T-helper 17 cell (primary cell): Measurements from ENCODE around the gene TMEM143. TPM values are rescaled to one million over a fixed set of nuclear protein-coding genes. Genes with fewer than 3 reads are reported as not detected.
"Not testable (repeated sequence)": the region's sequence is repeated elsewhere in the genome, so short reads cannot be mapped to it uniquely, and the experiment has no call there.

Experiments used
- ATAC-seq: fragments of 150-1000 bp; cut with Tn5 transposase; 2 replicates; pipeline ENCODE4 v1.10.0; 2021; ENCODE audit warnings: mild to moderate bottlenecking, moderate library complexity
- DNase-seq, 3 donors: peaks; one replicate each; pipeline versions ENCODE4 v3.0.0 to v3.0.0-alpha.2; 2020 to 2021
- H3K9me3 ChIP-seq: one replicate; pipeline ENCODE4 v1.7.0; 2013; ENCODE audit warnings: low read length, mild to moderate bottlenecking; ENCODE audit not compliant: control insufficient read depth, poor library complexity, severe bottlenecking
- H3K27ac Mint-ChIP-seq: one replicate; pipeline ENCODE4 v1.8.0; 2022; ENCODE audit warnings: mild to moderate bottlenecking, moderate library complexity, mixed read lengths
- H3K27me3 Mint-ChIP-seq: one replicate; pipeline ENCODE4 v1.8.0; 2022; ENCODE audit warnings: mixed read lengths
- H3K36me3 Mint-ChIP-seq: one replicate; pipeline ENCODE4 v1.8.0; 2022; ENCODE audit warnings: low read depth, mixed read lengths
- H3K4me1 Mint-ChIP-seq: one replicate; pipeline ENCODE4 v1.8.0; 2022; ENCODE audit warnings: mild to moderate bottlenecking, mixed read lengths
- H3K4me3 Mint-ChIP-seq: one replicate; pipeline ENCODE4 v1.8.0; 2022; ENCODE audit warnings: mild to moderate bottlenecking, moderate library complexity, mixed read lengths
- total RNA-seq, 4 donors: library from RNA in 2 of 4; stranded (reverse) in 2 of 4; gene quantifications; one replicate each; pipeline ENCODE4 v1.2.3 and lab custom pipeline; 2022 to 2026

Gene TMEM143
- total RNA-seq, 2 donors from 2014 or later = 7.9 to 8.8 TPM

GRCh38 chr19:48381178-48381950 is 17.6 kb upstream of the TMEM143 start:
- ATAC-seq (no peak), DNase-seq (no peak)
- H3K27ac Mint-ChIP-seq = no peak overlapping the region
- H3K4me1 Mint-ChIP-seq = peaks cover 6% of the 10 kb centered on the region
- H3K9me3 ChIP-seq = no peaks in the 10 kb centered on the region
- no peaks in the 10 kb centered on the region for H3K27me3 Mint-ChIP-seq
- peaks cover 7% of the 10 kb centered on the region for H3K36me3 Mint-ChIP-seq
- no peak overlapping the region for H3K4me3 Mint-ChIP-seq

DNA sequence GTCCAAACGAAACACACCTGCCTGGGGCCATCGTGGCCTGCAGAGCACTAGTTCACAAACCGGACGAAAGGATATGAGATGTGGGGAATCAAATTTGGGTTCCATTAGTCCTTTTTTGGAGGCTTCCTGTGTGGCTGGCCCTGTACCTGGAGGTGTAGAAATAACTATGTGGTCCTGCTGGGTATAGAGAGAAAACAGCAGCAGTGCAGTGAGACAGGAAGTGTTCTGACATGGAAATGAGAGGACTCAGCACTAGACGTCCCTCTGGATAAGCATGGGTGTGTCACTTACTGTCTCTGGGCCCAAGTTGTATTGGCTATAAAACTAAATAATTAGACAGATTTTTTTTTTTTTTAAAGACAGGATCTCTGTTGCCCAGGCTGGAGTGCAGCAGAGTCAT is 15.3 kb upstream of the TMEM143 start:
- no peaks in the 10 kb centered on the region for H3K9me3 ChIP-seq
- H3K4me3 Mint-ChIP-seq = no peak overlapping the region
- peaks cover 2% of the 10 kb centered on the region for H3K4me1 Mint-ChIP-seq
- no peak overlapping the region for H3K27ac Mint-ChIP-seq
- no peaks in the 10 kb centered on the region for H3K27me3 Mint-ChIP-seq
- peaks cover 2% of the 10 kb centered on the region for H3K36me3 Mint-ChIP-seq
- no peak for ATAC-seq
- no peak for DNase-seq

GRCh38 chr19:48378194-48378570 is 14.4 kb upstream of the TMEM143 start:
- Mint-ChIP-seq H3K27ac (no peak overlapping the region), H3K4me3 (no peak overlapping the region), H3K4me1 (peaks cover 2% of the 10 kb centered on the region), H3K36me3 (no peaks in the 10 kb centered on the region), H3K27me3 (no peaks in the 10 kb centered on the region)
- no peaks in the 10 kb centered on the region for H3K9me3 ChIP-seq
- DNase-seq (no peak), ATAC-seq (no peak)

DNA sequence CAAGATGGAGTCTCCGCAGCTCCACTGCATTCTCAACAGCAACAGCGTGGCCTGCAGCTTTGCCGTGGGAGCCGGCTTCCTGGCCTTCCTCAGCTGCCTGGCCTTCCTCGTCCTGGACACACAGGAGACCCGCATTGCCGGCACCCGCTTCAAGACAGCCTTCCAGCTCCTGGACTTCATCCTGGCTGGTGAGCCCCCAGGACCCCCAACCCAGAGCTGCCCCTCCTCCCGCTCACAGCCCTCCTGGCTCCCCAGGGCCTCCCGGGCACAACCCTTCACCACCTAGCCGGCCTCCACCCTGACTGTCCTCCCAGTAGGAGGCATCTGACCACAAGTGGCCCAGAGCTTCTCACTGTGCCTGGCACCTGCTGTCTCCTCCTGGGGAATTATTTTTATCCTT is 9.8 kb upstream of the TMEM143 start:
- H3K36me3 Mint-ChIP-seq = no peaks in the 10 kb centered on the region
- no peak for ATAC-seq

GRCh38 chr19:48372904-48373303 is 9.2 kb upstream of the TMEM143 start:
- H3K36me3 Mint-ChIP-seq = no peaks in the 10 kb centered on the region
- peaks cover 2% of the 10 kb centered on the region for H3K4me1 Mint-ChIP-seq
- H3K9me3 ChIP-seq = no peaks in the 10 kb centered on the region
- H3K27me3 Mint-ChIP-seq = no peaks in the 10 kb centered on the region
- H3K4me3 Mint-ChIP-seq = no peak overlapping the region
- ATAC-seq (no peak), DNase-seq (no peak)
- H3K27ac Mint-ChIP-seq = peak overlapping the region; percentile 57

More for the DNA sequence above, 9.8 kb upstream of the TMEM143 start:
- no peak for DNase-seq
- Mint-ChIP-seq H3K4me1 (peaks cover 2% of the 10 kb centered on the region), H3K27ac (no peak overlapping the region), H3K4me3 (no peak overlapping the region), H3K27me3 (no peaks in the 10 kb centered on the region)
- no peaks in the 10 kb centered on the region for H3K9me3 ChIP-seq

DNA sequence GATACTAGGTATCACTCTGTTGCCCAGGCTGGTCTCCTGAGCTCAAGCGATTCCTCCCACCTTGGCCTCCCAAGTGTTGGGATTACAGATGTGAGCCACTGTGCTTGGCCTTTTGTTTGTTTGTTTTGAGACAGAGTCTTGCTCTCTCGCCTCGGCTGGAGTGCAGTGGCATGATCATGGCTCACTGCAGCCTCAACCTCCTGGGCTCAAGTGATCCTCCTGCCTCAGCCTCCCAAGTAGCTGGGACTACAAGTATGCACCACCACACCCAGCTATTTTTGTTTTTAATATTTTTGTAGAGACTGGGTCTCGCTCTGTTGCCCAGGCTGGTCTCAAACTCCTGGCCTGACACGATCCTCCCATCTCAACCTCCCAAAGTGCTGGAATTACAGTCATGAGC is 8.0 kb upstream of the TMEM143 start:
- H3K27ac Mint-ChIP-seq = peak overlapping the region; percentile 11
- not testable (repeated sequence) for H3K4me3 Mint-ChIP-seq, H3K36me3 Mint-ChIP-seq, H3K4me1 Mint-ChIP-seq, H3K27me3 Mint-ChIP-seq, ATAC-seq, H3K9me3 ChIP-seq, DNase-seq

DNA sequence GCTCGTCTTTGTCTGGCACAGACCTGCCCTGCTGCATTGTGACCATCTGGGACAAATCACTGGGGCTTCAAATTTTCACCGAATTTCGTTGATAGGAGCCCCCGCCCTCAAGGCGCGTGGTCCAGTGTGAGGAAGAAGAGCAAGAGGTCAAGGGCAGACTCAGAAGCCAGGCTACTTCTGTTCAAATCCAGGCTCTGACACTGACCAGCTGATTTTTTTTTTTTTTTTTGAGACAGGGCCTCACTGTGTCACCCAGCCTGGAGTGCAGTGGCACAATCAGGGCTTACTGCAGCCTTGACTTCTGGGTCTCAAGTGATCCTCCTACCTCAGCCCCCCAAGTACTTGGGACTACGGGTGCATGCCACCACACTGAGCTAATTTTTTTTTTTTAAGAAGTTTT is 7.6 kb upstream of the TMEM143 start:
- ATAC-seq = no peak
- H3K9me3 ChIP-seq = no peaks in the 10 kb centered on the region
- Mint-ChIP-seq H3K27me3 (no peaks in the 10 kb centered on the region), H3K4me3 (no peak overlapping the region), H3K4me1 (no peaks in the 10 kb centered on the region), H3K36me3 (no peaks in the 10 kb centered on the region), H3K27ac (no peak overlapping the region)
- DNase-seq = no peak

- DNase-seq (no peak), ATAC-seq (no peak)
- H3K9me3 ChIP-seq = no peaks in the 10 kb centered on the region
- Mint-ChIP-seq H3K27me3 (no peaks in the 10 kb centered on the region), H3K4me3 (no peak overlapping the region), H3K27ac (no peak overlapping the region), H3K4me1 (no peaks in the 10 kb centered on the region), H3K36me3 (no peaks in the 10 kb centered on the region)
Observed at GRCh38 chr19:48370955-48371354, 7.2 kb upstream of the TMEM143 start.

- no peaks in the 10 kb centered on the region for H3K27me3 Mint-ChIP-seq
- ATAC-seq (no peak), DNase-seq (no peak)
- H3K9me3 ChIP-seq = no peaks in the 10 kb centered on the region
- peaks cover 2% of the 10 kb centered on the region for H3K4me1 Mint-ChIP-seq
- H3K27ac Mint-ChIP-seq = no peak overlapping the region
- no peak overlapping the region for H3K4me3 Mint-ChIP-seq
- H3K36me3 Mint-ChIP-seq = no peaks in the 10 kb centered on the region
Observed at GRCh38 chr19:48368936-48369335, 5.2 kb upstream of the TMEM143 start.

GRCh38 chr19:48367855-48368254 is 4.1 kb upstream of the TMEM143 start:
- no peak for DNase-seq
- Mint-ChIP-seq H3K4me3 (no peak overlapping the region), H3K4me1 (peaks cover 7% of the 10 kb centered on the region), H3K27me3 (no peaks in the 10 kb centered on the region), H3K36me3 (no peaks in the 10 kb centered on the region), H3K27ac (no peak overlapping the region)
- H3K9me3 ChIP-seq = no peaks in the 10 kb centered on the region
- ATAC-seq = no peak

DNA sequence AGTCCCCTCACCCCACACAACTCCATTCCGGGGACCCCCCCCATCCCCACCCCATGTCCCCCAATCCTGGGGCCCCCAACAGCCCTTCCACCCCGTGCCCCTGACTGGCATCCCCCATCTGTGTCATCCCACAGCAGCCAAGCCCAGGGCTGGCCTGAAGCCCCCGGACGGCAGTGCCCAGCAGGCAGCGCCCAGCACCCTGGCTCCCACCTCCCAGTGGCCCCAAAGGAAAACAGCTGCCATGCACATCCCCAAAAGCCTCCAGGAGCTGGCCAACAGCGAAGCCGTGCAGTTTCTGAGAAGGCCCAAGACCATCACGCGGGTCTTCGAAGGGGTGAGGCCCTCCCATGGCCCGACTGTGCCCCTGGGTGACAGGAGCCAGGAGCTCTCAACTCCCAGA is 1.9 kb upstream of the TMEM143 start:
- DNase-seq (no peak), ATAC-seq (no peak)
- Mint-ChIP-seq H3K27ac (no peak overlapping the region), H3K4me1 (peaks cover 10% of the 10 kb centered on the region), H3K4me3 (no peak overlapping the region), H3K36me3 (no peaks in the 10 kb centered on the region), H3K27me3 (no peaks in the 10 kb centered on the region)
- no peaks in the 10 kb centered on the region for H3K9me3 ChIP-seq

GRCh38 chr19:48364598-48365348 is 1.0 kb upstream of the TMEM143 start:
- no peaks in the 10 kb centered on the region for H3K27me3 Mint-ChIP-seq
- H3K4me1 Mint-ChIP-seq = peaks cover 10% of the 10 kb centered on the region
- H3K9me3 ChIP-seq = no peaks in the 10 kb centered on the region
- ATAC-seq (no peak), DNase-seq (no peak)
- peak overlapping the region; percentile 90 for H3K27ac Mint-ChIP-seq
- H3K4me3 Mint-ChIP-seq = peak overlapping the region; percentile 92
- H3K36me3 Mint-ChIP-seq = no peaks in the 10 kb centered on the region

- ATAC-seq = no peak
- no peak for DNase-seq
- Mint-ChIP-seq H3K27me3 (no peaks in the 10 kb centered on the region), H3K4me3 (peak overlapping the region; percentile 92), H3K36me3 (peaks cover 1% of the 10 kb centered on the region), H3K27ac (peak overlapping the region; percentile 90), H3K4me1 (peaks cover 12% of the 10 kb centered on the region)
- no peaks in the 10 kb centered on the region for H3K9me3 ChIP-seq
Observed at GRCh38 chr19:48363500-48363809, 285 bp downstream of the TMEM143 start.
